K562 (cell line): ENCODE measurements around the gene NFAM1. TPM values are rescaled to one million over a fixed set of nuclear protein-coding genes. Genes with fewer than 3 reads are reported as not detected.
A peak's percentile ranks its signal among the peaks of the same experiment; 100 is the strongest.

Experiments
- CEBPG ChIP-seq, 3 experiments: fragments of 200-800 bp in 1 of 3; sonication (Bioruptor generic) in 1 of 3; sonication (generic) in 1 of 3; formaldehyde crosslinking in 1 of 3; IDR thresholded peaks in 2 of 3; conservative IDR thresholded peaks in 1 of 3; 2 replicates each; pipeline versions ENCODE4 v1.6.1 to v1.8.0; 2016 to 2022; ENCODE audit warnings: missing compliant biosample characterization in 2 of 3, missing genetic modification characterization in 2 of 3, mild to moderate bottlenecking in 1 of 3, missing genetic modification reagents in 1 of 3
- ELF2 ChIP-seq: fragments of 250-450 bp; sonication (Bioruptor Pico); IDR thresholded peaks from 2 replicates; pipeline ENCODE4 v1.5.0; 2021; ENCODE audit warnings: mild to moderate bottlenecking
- MLX ChIP-seq, 2 experiments: fragments of 450-650 bp in 1 of 2; sonication (generic) in 1 of 2; formaldehyde crosslinking; conservative IDR thresholded peaks; 2 replicates each; pipeline versions ENCODE4 v1.4.0 to v1.8.1; 2020 to 2022; ENCODE audit warnings: mild to moderate bottlenecking in 1 of 2, missing genetic modification reagents in 1 of 2
- MYBL2 ChIP-seq, 2 experiments: fragments of 450-650 bp in 1 of 2; sonication (generic) in 1 of 2; formaldehyde crosslinking in 1 of 2; IDR thresholded peaks; 2 replicates each; pipeline versions ENCODE4 v1.6.1 to v1.8.1; 2017 to 2022; ENCODE audit warnings: borderline replicate concordance in 1 of 2, inconsistent platforms in 1 of 2, low read depth in 1 of 2, mild to moderate bottlenecking in 1 of 2, missing genetic modification reagents in 1 of 2, moderate library complexity in 1 of 2
- MYNN ChIP-seq, 2 experiments: sonication (generic); formaldehyde crosslinking in 1 of 2; IDR thresholded peaks; 2 replicates each; pipeline versions ENCODE4 v1.5.0 to v1.6.1; 2016 to 2020; ENCODE audit warnings: antibody characterized with exemption in 1 of 2, missing genetic modification reagents in 1 of 2
- RREB1 ChIP-seq: fragments of 250-450 bp; sonication (Bioruptor Pico); IDR thresholded peaks from 2 replicates; pipeline ENCODE4 v1.4.0; 2020
- SAFB ChIP-seq: fragments of 200-400 bp; formaldehyde crosslinking; IDR thresholded peaks from 2 replicates; pipeline ENCODE4 v1.6.1; 2017; ENCODE audit warnings: low read depth, low read length, borderline replicate concordance
- SAP30 ChIP-seq: fragments of 200-600 bp; sonication (generic); IDR thresholded peaks from 2 replicates; pipeline ENCODE4 v1.6.1; 2012; ENCODE audit warnings: borderline replicate concordance, low read depth, mild to moderate bottlenecking, moderate library complexity, low read length, control low read depth, inconsistent platforms; ENCODE audit not compliant: insufficient read depth, poor library complexity, severe bottlenecking
- TRIM25 ChIP-seq: fragments of 450-650 bp; IDR thresholded peaks from 2 replicates; pipeline ENCODE4 v1.7.0; 2016; ENCODE audit warnings: borderline replicate concordance
- ZNF280A ChIP-seq: fragments of 450-650 bp; IDR thresholded peaks from 2 replicates; pipeline ENCODE4 v1.6.1; 2018; ENCODE audit warnings: mild to moderate bottlenecking, low read depth; ENCODE audit not compliant: partially characterized antibody
- ZNF316 ChIP-seq: fragments of 450-650 bp; IDR thresholded peaks from 2 replicates; pipeline ENCODE4 v1.6.1; 2016
- ZNF57 ChIP-seq: fragments of 450-650 bp; formaldehyde crosslinking; IDR thresholded peaks from 2 replicates; pipeline ENCODE4 v1.4.0; 2020; ENCODE audit warnings: mild to moderate bottlenecking, moderate library complexity
- ZNF77 ChIP-seq: fragments of 250-450 bp; sonication (Bioruptor Pico); IDR thresholded peaks from 2 replicates; pipeline ENCODE4 v1.5.0; 2020
- ZNF785 ChIP-seq: fragments of 250-450 bp; sonication (Bioruptor Pico); IDR thresholded peaks from 2 replicates; pipeline ENCODE4 v1.4.0; 2020; ENCODE audit warnings: mild to moderate bottlenecking
- polyA plus RNA-seq, 8 experiments: library from polyadenylated mRNA; depleted of rRNA in 4 of 8; stranded (reverse) in 5 of 8; unstranded in 3 of 8; fragments of >200 nt; fragmentation: Nextera tagmentation in 2 of 8; fragmentation: Illumina TruSeq in 1 of 8; extraction: Ambion mirVana in 2 of 8; extraction: Trizol in 1 of 8; gene quantifications; 2 replicates each; pipeline versions ENCODE4 v1.2.1 to v1.2.3, GENCODE V29; 2011 to 2014; ENCODE audit warnings: inconsistent platforms in 1 of 8, missing spikeins in 1 of 8
- total RNA-seq, 7 experiments: library from RNA; depleted of rRNA in 6 of 7; stranded (reverse); fragments of >200 nt in 6 of 7; fragmentation: Illumina TruSeq in 2 of 7; extraction: Trizol in 2 of 7; gene quantifications; 2 replicates each; pipeline versions ENCODE4 v1.2.1 to v1.2.3, GENCODE V29; 2011 to 2021; ENCODE audit warnings: low replicate concordance in 1 of 7

Gene NFAM1
- total and polyA plus RNA-seq, 9 of the 15 experiments (the other 6 are each of a cell fraction or from before 2014, with no cell fraction given): 0.01 to 0.18 (median 0.03) TPM; not detected in 5

GRCh38 chr22:42444077-42444904 lies 12.1 kb upstream of the NFAM1 start (continued):
- no peak for TF ChIP-seq RREB1 (CRISPR knock-in tag)
- peak; percentile 43; the same call in 1 of the 2 replicates for TF ChIP-seq MYNN (IDR thresholded peaks at IDR 0.05)
- TF ChIP-seq MYNN (CRISPR knock-in tag; IDR thresholded peaks at IDR 0.05): no peak
- no peak for TF ChIP-seq ZNF785 (CRISPR knock-in tag)
- no peak for TF ChIP-seq ZNF316
- TF ChIP-seq TRIM25: no peak
- TF ChIP-seq ZNF280A: no peak
- no peak for TF ChIP-seq MLX (CRISPR knock-in tag; conservative IDR thresholded peaks at IDR 0.05)
- no peak for TF ChIP-seq SAFB
- 0 out of 2 replicates have a peak, but pooled peaks have one; percentile 42 for TF ChIP-seq MYBL2 (IDR thresholded peaks at IDR 0.05; ENCODE audit: low read depth)
- no peak for TF ChIP-seq MYBL2 (CRISPR knock-in tag; IDR thresholded peaks at IDR 0.05; ENCODE audit: borderline replicate concordance)
- no peak for TF ChIP-seq SAP30
- TF ChIP-seq ZNF77 (CRISPR knock-in tag): no peak
- no peak for TF ChIP-seq ELF2 (CRISPR knock-in tag)
- TF ChIP-seq CEBPG (CRISPR knock-in tag; IDR thresholded peaks at IDR 0.05): peak; percentile 66
- peak; percentile 11 to 76 for TF ChIP-seq CEBPG (tag; conservative IDR thresholded peaks at IDR 0.05 in 1 of 2, IDR thresholded peaks at IDR 0.05 in 1 of 2)
- no peak for TF ChIP-seq ZNF57 (CRISPR knock-in tag)
